SU-DHL-6 (cell line): ENCODE data around the gene ZNF775.

Experiments used
- EZH2phosphoT487 ChIP-seq: fragments of 200-600 bp; sonication (generic), shearing (Covaris generic); conservative IDR thresholded peaks from 2 replicates; pipeline ENCODE4 v1.6.1; 2018; ENCODE audit warnings: mild to moderate bottlenecking, antibody characterized with exemption, low read length, moderate library complexity, mixed read lengths
- TF ChIP-seq, protein P1 (sequence below): fragments of 200-600 bp; sonication (generic); IDR thresholded peaks from one replicate; pipeline ENCODE4 v1.5.1; 2017; ENCODE audit warnings: antibody characterized with exemption, mild to moderate bottlenecking, low read length, moderate library complexity; ENCODE audit not compliant: insufficient read depth, poor library complexity, severe bottlenecking

DNA sequence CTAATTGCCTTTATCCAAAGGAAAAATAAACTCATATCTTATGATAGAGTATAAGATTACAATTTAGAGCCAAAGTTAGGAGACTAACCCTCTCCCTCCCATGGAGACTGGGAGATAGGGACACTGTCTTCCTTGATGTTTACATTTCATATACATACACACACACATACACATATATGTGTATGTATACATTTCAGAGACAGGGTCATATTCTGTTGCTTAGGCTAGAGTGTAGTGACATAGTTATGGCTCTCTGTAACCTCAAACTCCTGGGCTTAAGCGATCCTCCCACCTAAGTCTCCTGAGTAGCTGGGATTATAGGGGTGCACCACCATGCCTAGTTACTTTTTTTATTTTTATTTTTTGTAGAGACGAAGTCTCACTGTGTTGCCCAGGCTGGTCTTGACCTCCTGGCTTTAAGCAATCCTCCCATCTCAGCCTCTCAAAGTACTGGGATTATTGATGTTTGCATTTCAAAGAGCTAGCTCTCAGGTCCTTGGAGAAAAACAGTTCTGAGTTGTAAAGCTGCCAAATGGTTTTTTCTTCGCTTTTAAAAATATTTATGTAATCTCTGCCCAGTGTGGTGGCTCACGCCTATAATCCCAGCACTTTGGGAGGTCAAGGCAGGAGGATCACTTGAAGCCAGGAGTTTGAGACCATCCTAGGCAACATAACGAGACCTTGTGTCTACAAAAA, 18.6 kb upstream of the ZNF775 start:
- TF ChIP-seq, protein P1, sequence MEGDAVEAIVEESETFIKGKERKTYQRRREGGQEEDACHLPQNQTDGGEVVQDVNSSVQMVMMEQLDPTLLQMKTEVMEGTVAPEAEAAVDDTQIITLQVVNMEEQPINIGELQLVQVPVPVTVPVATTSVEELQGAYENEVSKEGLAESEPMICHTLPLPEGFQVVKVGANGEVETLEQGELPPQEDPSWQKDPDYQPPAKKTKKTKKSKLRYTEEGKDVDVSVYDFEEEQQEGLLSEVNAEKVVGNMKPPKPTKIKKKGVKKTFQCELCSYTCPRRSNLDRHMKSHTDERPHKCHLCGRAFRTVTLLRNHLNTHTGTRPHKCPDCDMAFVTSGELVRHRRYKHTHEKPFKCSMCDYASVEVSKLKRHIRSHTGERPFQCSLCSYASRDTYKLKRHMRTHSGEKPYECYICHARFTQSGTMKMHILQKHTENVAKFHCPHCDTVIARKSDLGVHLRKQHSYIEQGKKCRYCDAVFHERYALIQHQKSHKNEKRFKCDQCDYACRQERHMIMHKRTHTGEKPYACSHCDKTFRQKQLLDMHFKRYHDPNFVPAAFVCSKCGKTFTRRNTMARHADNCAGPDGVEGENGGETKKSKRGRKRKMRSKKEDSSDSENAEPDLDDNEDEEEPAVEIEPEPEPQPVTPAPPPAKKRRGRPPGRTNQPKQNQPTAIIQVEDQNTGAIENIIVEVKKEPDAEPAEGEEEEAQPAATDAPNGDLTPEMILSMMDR, result no peak
- no peak for TF ChIP-seq EZH2phosphoT487
